ENCODE data around the gene FITM1.
A peak's percentile ranks its signal among the peaks of the same experiment; 100 is the strongest.

Gene FITM1, protein sequence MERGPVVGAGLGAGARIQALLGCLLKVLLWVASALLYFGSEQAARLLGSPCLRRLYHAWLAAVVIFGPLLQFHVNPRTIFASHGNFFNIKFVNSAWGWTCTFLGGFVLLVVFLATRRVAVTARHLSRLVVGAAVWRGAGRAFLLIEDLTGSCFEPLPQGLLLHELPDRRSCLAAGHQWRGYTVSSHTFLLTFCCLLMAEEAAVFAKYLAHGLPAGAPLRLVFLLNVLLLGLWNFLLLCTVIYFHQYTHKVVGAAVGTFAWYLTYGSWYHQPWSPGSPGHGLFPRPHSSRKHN

DNA sequence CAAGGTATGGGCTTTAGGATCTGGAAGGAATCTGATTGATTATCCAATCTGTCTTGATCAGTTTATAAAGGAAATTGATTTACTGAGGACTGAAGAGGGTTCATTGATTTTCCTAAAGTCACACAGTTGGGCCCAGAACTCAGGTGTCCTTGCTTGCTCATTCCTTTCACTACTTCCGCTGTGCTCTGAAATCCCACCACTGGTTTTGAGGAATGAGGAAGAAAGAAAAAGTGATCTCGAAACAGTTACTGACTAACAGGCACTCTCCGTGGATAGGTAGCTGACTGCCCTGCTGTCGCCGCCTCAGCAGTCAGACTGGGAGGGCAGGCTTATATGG, at the start of gene FITM1:
Gene FITM1, plus strand, starts transcription at position 280 of the 337 bp plus-strand sequence. CDS start 905 bp downstream, outside the sequence.
- no peak for DNase-seq (ENCODE audit: low spot score)

DNA sequence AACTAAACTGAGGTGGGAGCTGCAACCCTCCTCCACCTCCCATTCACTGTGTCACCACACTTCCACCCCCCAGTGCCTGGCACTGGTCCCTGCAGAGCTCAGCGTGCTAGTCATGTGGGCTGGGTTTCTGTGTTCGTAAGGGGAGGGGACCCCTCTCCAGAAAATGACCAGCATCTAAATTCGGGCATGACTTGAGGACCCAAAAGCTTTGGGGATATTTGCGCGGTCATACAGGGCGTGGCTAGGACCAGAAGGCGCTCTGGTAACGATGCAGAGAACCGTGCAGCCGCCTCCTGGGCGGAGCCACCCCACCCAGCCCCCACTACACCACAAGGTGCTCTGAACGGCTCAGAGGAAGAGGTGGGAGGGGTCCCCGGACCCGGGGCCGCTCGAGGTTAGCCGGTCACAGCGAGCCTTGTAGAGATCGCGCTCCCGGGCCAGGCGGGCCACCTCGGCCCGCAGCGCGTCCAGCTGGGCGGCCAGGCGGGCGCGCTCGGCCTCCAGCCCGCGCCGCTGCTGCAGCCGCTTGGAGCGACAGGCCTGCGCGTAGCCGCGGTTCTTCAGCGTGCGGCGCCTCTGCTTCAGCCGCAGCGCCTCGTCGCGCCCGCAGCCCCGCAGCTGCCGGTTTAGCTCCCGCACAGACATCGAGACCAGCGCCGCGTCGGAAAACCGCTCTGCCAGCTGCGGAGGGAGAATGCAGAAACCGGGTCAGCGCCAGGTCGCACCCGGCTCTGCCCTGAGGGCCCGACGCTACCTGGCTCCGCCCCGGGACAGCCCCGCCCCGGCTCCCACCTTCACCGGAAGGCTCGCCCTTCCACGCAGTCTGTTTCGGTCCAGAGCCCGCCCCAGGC, 49.3 kb upstream of the FITM1 start:
- DNase-seq (ENCODE audit: low spot score) = peak; percentile 76

DNA sequence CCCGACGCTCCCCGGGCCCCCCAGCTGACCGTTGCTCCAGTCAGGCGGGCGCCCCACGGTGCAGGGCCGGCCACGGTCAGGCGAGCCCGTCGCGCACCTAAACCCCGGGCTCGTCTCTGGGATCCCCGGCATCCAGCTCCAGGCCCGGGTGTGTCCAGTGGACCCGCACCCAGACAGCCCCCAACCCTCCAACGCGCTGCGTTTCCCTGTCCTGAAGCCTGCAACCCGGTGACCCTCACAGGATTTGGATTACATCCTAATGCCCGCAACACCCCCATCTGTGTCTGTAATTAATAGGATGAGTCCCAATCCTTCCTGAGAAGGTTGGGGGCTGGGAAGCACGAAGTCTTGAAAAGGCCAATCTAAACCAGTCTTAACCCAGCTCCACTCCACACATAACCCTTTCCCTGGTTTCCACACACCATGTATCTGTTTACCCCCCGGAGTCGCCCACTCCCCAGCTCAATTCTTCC, 48.7 kb upstream of the FITM1 start:
- no peak for DNase-seq (ENCODE audit: low spot score)

DNA sequence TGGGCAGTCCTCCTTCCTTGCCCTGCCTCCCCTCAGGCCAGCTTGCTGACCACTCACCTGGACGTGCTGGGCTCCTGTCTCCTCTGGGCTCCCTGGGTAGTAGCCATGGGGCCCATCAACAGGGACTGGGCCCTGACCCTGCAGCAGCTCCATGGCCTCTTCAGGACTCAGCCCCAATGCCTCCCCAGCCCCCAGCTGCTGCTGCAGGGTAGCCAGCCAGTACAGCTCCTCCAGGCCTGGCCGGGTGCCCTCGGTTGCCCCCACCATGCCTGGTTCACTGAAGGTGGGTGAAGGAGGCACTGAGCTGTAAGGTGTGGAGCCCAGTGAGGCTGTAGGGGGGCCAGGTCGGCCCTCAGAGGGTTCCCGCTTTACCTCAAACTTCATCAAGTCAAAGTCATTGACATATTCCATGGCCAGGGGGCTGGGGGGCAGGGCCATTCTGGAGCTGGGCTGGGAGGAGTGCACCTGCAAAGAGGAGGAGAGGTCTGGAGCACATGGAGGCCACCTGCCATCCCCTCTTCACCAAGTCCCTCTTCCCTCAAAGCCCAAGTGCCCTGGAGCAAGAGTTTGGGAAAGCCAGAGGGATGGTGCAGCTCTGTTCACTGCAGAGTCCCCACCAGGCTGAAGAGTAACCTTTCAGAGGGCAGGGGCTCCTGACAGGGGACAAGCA, 47.9 kb upstream of the FITM1 start:
- no peak for DNase-seq (ENCODE audit: low spot score)

DNA sequence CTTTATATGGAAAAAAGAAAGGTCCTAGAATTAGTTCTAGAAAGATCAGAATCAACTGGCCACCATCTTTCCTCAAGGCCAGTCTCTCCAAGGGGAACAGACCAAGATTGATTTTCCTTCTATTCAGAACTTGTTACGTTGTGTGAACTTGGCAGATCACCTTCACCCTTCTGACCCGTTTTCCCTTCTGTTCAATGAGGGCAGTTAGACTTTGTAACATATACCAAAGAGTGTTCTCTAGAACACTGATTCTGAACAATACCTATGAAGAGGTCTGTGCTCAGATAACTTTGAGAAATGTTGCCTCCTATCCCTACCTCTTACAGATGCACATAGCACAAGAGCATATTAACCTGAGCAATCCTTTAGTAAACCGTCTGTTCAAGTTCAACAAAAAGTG, 47.0 kb upstream of the FITM1 start:
- no peak for DNase-seq (ENCODE audit: low spot score)

DNA sequence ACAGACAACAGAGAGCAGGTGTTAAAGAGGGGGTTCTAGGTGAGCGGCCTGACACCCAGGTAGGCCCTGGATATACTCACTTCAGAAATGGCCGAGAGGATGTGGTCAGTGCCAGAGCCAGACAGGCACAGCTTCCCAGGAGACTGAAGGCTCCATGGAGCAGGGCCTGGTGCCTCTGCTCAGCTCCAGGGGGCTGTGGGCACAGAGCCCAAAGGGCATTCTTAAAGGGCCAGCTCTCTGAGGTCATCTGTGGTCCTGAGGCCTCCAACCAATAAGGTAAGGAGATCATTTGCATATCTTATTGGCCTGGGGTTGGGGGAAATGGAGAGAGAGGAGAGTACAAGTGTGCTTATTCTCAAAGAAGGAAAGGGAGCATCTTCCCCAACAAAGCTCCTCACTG, 46.0 kb upstream of the FITM1 start:
- no peak for DNase-seq (ENCODE audit: low spot score)

DNA sequence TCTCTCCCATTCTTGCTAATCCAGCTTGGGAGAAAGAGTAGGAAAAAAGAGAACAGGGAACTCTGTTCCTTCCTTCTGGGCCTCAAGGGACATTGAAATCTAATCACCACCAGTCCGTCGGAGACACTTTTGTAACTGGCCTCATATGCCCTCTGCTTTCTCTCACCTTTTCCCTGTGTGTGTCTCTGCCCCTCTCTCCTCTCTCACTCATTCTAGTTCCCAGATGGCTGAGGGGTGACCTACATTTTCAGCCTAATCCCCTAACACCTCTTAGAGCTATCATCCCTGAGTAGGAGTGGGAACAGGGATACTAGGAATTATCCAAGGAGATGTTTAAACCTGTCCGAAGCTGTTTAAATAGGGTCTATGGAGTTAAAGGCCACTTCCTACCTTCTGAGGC, 45.2 kb upstream of the FITM1 start:
- no peak for DNase-seq (ENCODE audit: low spot score)

DNA sequence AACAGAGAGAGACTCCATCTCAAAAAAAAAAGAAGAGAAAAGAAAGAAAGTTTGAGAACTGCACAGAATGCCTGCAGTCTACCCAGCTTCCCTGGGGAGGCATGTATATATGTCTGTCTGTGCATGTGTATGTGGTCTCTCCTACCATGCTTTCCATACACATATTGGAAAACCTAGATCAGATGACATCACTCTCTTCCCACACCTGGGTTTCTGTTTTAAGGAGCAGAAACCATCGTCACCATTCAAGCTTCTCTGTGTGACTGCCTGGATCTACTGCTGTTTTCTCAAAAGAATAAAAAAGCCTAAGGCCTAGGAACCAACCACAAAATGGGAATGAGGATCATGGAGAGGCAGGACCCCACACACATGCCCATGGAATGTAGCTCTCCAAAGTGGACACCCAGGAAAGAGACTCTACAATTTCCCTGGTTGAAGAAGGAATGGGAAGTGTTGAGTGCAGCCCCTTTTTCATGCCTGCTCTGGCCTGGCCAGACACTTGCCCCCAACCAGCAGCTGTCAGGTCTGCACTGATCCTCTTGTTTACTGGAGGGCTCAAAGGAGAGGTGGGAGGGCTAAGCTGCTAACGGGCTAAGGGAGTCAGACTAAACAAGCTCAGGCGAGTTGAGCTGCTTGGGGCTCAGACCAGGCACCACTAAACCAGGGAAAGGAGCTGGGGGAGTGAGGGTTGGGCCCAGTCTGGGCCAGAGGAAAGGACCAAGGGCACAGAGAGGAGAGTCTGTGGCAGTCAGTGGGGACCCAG, 44.1 kb upstream of the FITM1 start:
- DNase-seq (ENCODE audit: low spot score) = no peak

DNA sequence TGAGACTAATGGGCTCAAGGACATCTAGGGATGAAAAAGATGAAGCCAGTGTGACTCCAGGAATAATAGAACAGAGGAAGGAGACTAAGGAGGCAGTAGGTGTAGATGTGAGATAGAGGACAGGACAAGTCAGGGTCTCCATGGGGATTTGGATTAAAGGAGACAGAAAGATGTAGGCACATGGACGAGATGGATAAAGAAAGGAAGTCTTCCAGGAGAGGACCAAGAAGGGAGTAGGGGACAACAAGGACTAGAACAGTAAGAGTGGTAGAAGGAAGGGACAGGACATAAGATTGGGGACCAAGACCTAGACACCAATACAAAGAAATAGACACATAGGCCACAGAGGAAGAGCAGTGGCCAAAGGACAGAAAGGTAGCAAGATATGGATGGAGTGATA, 43.5 kb upstream of the FITM1 start:
- DNase-seq (ENCODE audit: low spot score) = no peak

DNA sequence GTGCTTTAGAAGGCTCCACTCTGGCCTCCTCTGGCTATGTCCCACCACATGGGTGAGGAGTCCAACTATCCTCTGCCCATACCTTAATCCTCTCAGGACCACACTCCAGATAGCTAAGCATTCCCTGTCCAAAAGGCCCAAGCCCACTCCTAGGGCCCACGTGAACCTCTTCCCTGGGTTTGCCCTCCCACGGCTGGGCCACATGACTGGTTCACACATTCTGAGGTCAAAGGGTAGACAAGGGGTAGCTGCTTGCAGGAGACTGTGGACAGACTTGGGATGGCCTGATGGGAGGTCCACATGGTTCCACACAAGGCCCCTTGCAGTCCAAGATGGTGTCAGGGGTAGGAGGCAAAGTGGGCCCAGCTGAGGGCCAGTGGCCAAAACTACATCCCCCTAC, 42.4 kb upstream of the FITM1 start:
- DNase-seq (ENCODE audit: low spot score) = no peak

DNA sequence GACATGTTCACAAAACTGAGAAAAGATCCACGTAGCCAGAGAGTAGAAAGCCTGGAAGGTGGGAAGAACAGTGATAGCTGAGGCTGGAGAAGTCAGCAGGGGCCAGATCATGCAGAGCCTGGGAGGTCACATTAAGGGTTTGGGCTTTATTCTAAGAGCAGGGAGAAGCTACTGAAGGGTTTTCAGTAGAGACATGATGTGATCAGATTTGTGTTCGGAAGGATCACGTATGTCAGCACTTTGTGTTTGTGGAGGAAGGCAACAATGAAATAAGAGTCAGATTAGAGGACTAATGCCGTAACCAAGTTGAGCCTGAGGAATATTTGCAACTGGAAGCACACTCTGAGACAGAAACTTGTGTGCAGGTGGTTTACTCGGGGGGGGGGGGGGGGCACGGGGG, 40.6 kb upstream of the FITM1 start:
- DNase-seq (ENCODE audit: low spot score) = no peak

DNA sequence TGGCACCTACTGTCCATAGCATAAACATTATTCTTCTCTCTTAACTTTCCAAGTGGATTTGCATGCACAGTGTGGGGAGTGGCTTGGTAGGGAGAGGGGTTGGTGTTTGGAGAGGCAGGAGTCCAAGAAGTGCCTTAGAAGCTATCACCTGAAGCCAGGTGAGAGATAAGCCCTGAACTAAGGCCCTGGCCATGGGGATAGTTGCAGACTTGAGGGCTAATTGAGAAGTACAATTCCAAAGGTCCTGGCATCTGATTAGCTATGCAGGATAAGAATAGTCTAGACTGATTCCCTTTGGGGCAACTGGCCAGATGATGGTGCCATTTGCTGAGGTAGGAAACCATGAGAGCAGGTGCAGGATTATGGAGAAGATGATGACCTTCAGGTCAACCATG, 38.4 kb upstream of the FITM1 start:
- DNase-seq (ENCODE audit: low spot score) = no peak

DNA sequence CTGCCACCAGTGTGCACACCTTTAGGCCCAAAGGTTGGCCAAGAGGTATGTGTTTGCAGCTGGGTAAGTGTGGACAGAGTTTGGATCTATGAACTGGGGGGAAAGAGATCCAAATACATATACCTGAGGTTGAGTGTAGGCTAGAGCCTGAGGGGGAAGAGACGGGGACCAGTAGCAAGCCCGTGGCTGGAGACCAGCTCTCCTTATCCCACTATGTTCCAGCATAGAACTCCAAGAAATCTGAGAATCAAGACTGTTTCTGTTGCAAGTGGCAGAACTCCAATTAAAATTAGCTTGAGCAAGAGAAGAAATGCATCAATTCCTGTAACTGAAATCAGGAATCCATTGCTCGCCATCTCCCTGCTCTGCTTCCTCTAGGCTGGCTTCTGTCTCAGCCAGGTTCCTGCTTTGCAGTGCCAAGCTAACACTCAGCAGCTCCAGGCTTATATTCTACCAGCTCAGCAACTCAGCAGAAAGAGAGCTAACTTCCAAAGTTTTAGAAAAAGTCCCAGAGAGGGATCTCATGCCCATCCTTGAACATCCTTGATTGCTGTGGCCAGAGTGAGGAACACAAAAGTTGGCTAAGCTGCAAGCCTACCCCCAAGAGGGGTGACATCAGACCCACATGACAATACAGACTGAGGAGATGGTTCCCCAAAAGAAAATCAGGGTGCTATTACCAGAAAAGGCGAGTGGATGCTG, 37.8 kb upstream of the FITM1 start:
- no peak for DNase-seq (ENCODE audit: low spot score)

DNA sequence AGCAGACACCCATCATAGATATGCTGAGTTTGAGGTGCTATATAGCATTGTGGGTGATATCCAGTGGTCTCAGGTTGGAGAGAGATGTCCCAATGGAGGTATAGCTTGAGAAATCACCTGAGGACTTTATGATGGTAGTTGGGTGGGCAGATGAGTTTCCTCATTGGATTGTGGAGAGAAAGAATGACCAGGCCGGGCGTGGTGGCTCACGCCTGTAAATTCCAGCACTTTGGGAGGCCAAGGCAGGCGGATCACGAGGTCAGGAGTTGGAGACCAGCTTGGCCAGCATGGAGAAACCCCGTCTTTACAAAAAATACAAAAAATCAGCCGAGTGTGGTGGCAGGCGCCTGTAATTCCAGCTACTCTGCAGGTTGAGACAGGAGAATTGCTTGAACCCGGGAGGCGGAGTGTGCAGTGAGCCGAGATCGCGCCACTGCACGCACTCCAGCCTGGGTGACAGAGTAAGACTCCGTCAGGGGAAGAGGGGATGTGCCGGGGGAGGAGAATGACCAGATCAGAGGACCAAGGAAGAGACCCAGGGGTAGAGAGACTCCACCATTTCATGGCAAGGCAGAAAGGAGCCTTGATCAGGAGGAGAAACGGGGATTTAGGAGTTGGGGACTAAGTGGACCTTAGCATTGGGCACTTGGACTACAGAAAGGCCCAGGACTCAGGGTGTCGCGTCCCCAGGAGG, 37.1 kb upstream of the FITM1 start:
- no peak for DNase-seq (ENCODE audit: low spot score)

DNA sequence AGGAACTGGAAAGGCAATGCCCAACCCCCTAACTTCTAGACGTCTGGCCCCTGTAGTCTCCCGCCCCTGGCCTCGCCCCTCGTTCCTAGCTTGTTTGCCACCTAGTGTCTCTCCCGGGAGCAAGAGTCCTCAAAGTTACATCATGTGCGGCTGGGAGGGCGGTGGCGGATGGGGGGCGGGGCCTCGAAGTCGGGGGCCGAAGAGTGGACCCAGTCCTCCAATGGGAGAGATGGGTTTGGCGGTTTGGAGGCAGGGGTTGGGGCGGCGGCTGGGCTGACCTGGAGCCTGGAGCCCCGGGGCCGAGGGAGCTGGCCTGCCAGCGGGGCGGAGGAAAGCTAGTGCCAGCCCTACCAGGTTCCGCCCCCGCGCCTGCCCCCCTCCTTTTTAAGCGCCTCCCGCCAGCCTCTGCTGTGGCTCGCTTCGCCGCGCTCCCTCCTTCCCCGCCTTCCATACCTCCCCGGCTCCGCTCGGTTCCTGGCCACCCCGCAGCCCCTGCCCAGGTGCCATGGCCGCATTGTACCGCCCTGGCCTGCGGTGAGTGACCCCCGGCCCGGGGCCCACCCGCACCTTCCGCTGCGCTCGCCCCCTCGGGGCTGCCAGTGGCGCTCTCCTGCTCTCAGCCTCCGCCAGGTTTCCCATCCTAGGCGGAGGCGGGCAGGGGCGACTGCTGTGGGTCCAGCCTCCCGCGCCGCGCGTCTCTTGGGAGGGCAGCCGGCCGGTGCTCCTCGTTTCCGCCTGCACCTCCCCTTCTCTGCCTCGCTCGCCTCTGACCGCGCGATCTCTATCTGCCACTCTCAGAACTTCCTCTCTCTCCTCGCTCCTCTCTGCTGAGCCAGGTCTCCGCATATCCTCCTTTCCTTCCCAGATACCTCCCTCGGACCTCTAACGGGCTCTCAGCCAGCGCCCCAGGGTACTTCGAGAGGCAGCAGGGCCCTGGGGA, 36.3 kb upstream of the FITM1 start, which contains the start of gene PCK2:
Gene PCK2, plus strand, starts transcription at position 411 of the 940 bp plus-strand sequence. Its CDS starts 95 bp downstream, at position 506.
- peak; percentile 98 for DNase-seq (ENCODE audit: low spot score)

DNA sequence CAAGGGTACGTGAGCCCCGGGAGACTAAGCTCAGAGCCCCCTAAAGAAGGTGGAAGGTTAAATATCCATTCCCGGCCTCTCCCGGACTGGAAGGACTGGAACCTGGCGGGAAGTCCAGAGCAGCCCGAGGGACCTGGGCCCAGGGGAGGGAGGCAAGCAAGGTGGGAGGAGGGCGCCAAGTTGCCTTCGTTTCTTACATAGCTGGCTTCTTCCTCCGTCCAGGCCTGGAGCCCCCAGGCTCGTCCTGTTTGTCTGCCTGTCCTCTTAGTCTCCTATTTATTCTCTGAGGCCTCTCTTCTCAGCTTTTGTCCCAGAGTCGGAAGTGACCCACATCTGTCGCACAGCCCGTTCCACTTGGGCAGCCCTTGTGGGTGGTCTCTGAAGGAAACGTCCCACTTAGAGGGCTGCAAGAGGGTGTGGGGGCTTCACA, 35.6 kb upstream of the FITM1 start:
- DNase-seq (ENCODE audit: low spot score) = no peak

DNA sequence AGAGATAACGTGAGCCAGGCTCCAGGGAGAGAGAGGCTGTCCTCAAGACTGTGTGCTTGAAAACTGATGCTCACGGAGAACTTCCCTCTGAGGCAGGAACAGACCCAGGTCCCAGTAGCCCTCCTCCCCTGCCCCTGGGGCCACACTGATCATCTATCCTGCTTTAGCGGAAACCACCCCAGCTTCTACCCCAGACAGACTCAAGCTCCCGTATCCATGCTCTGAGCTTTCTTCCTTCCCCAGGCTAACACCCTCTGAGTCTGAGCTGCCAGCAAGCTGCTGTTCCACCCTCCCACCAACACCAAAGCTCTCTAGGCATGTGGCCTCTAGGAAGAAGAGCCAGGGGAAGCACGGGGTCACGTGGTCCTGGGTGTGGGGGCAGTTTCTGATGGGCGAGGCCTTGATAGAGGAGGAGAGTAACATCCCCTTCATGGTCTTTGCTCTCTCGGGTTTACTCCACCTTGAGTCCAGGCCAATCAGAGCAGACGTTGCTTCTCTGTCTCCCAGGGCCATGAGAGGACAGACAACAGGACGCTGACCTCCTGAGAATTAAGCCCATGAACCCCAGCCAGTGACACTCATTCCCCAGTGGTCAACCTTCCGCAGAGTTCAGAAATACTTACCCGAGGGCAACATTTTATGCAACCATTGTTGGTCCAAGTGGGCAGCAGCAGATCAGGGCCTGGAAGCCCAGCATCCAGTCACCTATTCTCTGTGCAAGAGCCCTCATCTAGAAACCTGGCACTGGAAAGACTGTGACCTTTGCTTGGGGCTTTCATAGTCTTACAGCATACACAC, 35.0 kb upstream of the FITM1 start:
- peak; percentile 77 for DNase-seq (ENCODE audit: low spot score)

DNA sequence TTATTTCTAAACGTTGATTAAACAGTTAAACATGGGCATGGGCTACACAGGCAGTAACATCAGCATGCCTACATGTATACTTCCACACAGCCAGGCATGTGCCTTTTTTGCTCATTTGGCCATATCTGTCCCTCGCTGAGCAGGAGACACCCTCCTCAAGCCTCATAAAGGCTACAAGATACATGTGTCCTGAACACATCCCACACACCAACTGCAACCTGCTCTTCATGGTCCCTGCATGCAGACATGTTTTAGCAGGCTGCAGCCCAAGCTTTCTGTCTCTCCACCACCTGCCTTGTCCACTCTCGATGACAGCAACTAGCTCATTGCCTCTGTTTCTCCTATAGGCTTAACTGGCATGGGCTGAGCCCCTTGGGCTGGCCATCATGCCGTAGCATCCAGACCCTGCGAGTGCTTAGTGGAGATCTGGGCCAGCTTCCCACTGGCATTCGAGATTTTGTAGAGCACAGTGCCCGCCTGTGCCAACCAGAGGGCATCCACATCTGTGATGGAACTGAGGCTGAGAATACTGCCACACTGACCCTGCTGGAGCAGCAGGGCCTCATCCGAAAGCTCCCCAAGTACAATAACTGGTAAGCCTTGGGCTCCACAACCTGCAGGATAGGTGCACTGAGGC, 33.8 kb upstream of the FITM1 start:
- no peak for DNase-seq (ENCODE audit: low spot score)
